GM23248 (cell line): ENCODE data around the gene ECSCR.

ENCODE experiments used
- EZH2 ChIP-seq: fragments of 200-600 bp; sonication (generic); IDR thresholded peaks from 2 replicates; pipeline ENCODE4 v1.6.1; 2018; ENCODE audit warnings: antibody characterized with exemption, mild to moderate bottlenecking; ENCODE audit not compliant: insufficient read depth, poor library complexity, severe bottlenecking
- EZH2phosphoT487 ChIP-seq: fragments of 200-600 bp; sonication (generic); IDR thresholded peaks from 2 replicates; pipeline ENCODE4 v1.6.1; 2018; ENCODE audit warnings: antibody characterized with exemption, moderate library complexity, mild to moderate bottlenecking, low read depth; ENCODE audit not compliant: insufficient read depth

- TF ChIP-seq EZH2 = no peak
- TF ChIP-seq EZH2phosphoT487 = no peak
Measured at GRCh38 chr5:139446956-139447779, 15.4 kb downstream of the ECSCR start.
